Fibroblast of the aortic adventitia (primary cell): Measurements from ENCODE around the gene KCNQ5. TPM values are rescaled to one million over a fixed set of nuclear protein-coding genes. Genes with fewer than 3 reads are reported as not detected.

Source experiments
- DNase-seq: peaks from one replicate; pipeline ENCODE4 v3.0.0-alpha.2; 2010; ENCODE audit warnings: low read depth
- H3K4me3 ChIP-seq: 2 replicates; pipeline ENCODE4 v1.5.1; 2011; ENCODE audit warnings: low read depth, mild to moderate bottlenecking, control low read depth, low read length, moderate library complexity
- CTCF ChIP-seq: IDR thresholded peaks from 2 replicates; pipeline ENCODE4 v1.5.1; 2011; ENCODE audit warnings: mild to moderate bottlenecking, low read length, control low read depth, inconsistent platforms; ENCODE audit not compliant: insufficient read depth
- total RNA-seq: library from RNA; depleted of rRNA; stranded (reverse); fragments of >200 nt; gene quantifications from 2 replicates; pipeline ENCODE4 v1.2.3, GENCODE V29; 2012; ENCODE audit warnings: low replicate concordance

The KCNQ5 gene
- total RNA-seq, 1 donor = 9.4 TPM

GRCh38 chr6:72624557-72625160 lies 2.8 kb downstream of the KCNQ5 start:
- H3K4me3 ChIP-seq = no peak overlapping the region
- peak; percentile 39 for DNase-seq
- TF ChIP-seq CTCF = peak; percentile 79

- no peak for TF ChIP-seq CTCF
- no peak overlapping the region for H3K4me3 ChIP-seq
- no peak for DNase-seq
These were observed 4.3 kb downstream of the KCNQ5 start for GRCh38 chr6:72626126-72626525.

- no peak overlapping the region for H3K4me3 ChIP-seq
- no peak for DNase-seq
- TF ChIP-seq CTCF = no peak
These were observed 5.7 kb downstream of the KCNQ5 start for GRCh38 chr6:72627539-72627938.

- no peak overlapping the region for H3K4me3 ChIP-seq
- peak; percentile 44 for DNase-seq
- TF ChIP-seq CTCF = no peak
These were observed 9.6 kb downstream of the KCNQ5 start for GRCh38 chr6:72631480-72631879.

GRCh38 chr6:72635636-72636035 lies 13.8 kb downstream of the KCNQ5 start:
- no peak for TF ChIP-seq CTCF
- no peak overlapping the region for H3K4me3 ChIP-seq
- no peak for DNase-seq

GRCh38 chr6:72636215-72636614 lies 14.4 kb downstream of the KCNQ5 start:
- TF ChIP-seq CTCF = no peak
- no peak overlapping the region for H3K4me3 ChIP-seq
- DNase-seq = no peak

GRCh38 chr6:72636786-72637185 lies 14.9 kb downstream of the KCNQ5 start:
- no peak overlapping the region for H3K4me3 ChIP-seq
- no peak for DNase-seq
- no peak for TF ChIP-seq CTCF
